Nephron (organoid): ENCODE measurements around the gene U2AF2.

Experiments used
- H3K27ac Mint-ChIP-seq, 3 experiments: 2 replicates each; pipeline ENCODE4 v1.8.0; 2020; ENCODE audit warnings: mixed read lengths in 3 of 3, mild to moderate bottlenecking in 2 of 3, moderate library complexity in 1 of 3
- H3K27me3 Mint-ChIP-seq: 2 replicates; pipeline ENCODE4 v1.8.0; 2021; ENCODE audit warnings: low read depth, mild to moderate bottlenecking, moderate library complexity, mixed read lengths
- H3K36me3 Mint-ChIP-seq: 2 replicates; pipeline ENCODE4 v1.8.0; 2020; ENCODE audit warnings: low read depth, mixed read lengths
- H3K4me1 Mint-ChIP-seq: 2 replicates; pipeline ENCODE4 v1.8.0; 2020; ENCODE audit warnings: mixed read lengths
- H3K4me3 Mint-ChIP-seq, 3 experiments: 2 replicates each; pipeline ENCODE4 v1.8.0; 2020; ENCODE audit warnings: mild to moderate bottlenecking in 3 of 3, mixed read lengths in 3 of 3, moderate library complexity in 2 of 3
- H3K9me3 Mint-ChIP-seq: 2 replicates; pipeline ENCODE4 v1.8.0; 2020; ENCODE audit warnings: mixed read lengths
- CTCF ChIP-seq, 3 experiments: fragments of 200-600 bp; sonication (generic); IDR thresholded peaks; one replicate each; pipeline ENCODE4 v1.5.0; 2021; ENCODE audit warnings: antibody characterized with exemption in 3 of 3; ENCODE audit not compliant: unreplicated experiment in 3 of 3

The U2AF2 gene

GRCh38 chr19:55632463-55632834, 22.4 kb upstream of the U2AF2 start:
- Mint-ChIP-seq H3K27ac (peak overlapping the region; percentile 17 to 79 (median 71)), H3K4me1 (peaks cover 37% of the 10 kb centered on the region), H3K4me3 (peak overlapping the region; percentile 47 to 74 (median 49)), H3K36me3 (no peaks in the 10 kb centered on the region), H3K27me3 (peaks cover 3% of the 10 kb centered on the region), H3K9me3 (no peaks in the 10 kb centered on the region)
- peak; percentile 84 to 91 (median 87) for TF ChIP-seq CTCF (IDR thresholded peaks at IDR 0.05; ENCODE audit: unreplicated experiment in 3 of 3)

- peaks cover 45% of the 10 kb centered on the region for H3K4me1 Mint-ChIP-seq
- H3K36me3 Mint-ChIP-seq, result peaks cover 5% of the 10 kb centered on the region
- peak overlapping the region in 2 of 3 experiments; percentile 64 to 99 for H3K4me3 Mint-ChIP-seq
- no peaks in the 10 kb centered on the region for H3K9me3 Mint-ChIP-seq
- H3K27ac Mint-ChIP-seq, result no peak overlapping the region
- no peak for TF ChIP-seq CTCF (IDR thresholded peaks at IDR 0.05; ENCODE audit: unreplicated experiment in 3 of 3)
- H3K27me3 Mint-ChIP-seq, result peaks cover 3% of the 10 kb centered on the region
These were observed 21.0 kb upstream of the U2AF2 start for GRCh38 chr19:55633861-55634260.

- Mint-ChIP-seq H3K4me3 (peak overlapping the region; percentile 96 to 99 (median 96)), H3K27ac (peak overlapping the region; percentile 92 to 96 (median 96)), H3K9me3 (no peaks in the 10 kb centered on the region), H3K36me3 (peaks cover 8% of the 10 kb centered on the region), H3K4me1 (peaks cover 51% of the 10 kb centered on the region), H3K27me3 (peaks cover 3% of the 10 kb centered on the region)
- no peak for TF ChIP-seq CTCF (IDR thresholded peaks at IDR 0.05; ENCODE audit: unreplicated experiment in 3 of 3)
These were observed 19.5 kb upstream of the U2AF2 start for GRCh38 chr19:55635334-55635717.

GRCh38 chr19:55635856-55636440, 18.9 kb upstream of the U2AF2 start:
- Mint-ChIP-seq H3K36me3 (peaks cover 8% of the 10 kb centered on the region), H3K4me1 (peaks cover 54% of the 10 kb centered on the region), H3K4me3 (peak overlapping the region; percentile 96 to 99 (median 96)), H3K27ac (peak overlapping the region; percentile 49 to 96 (median 92)), H3K27me3 (peaks cover 3% of the 10 kb centered on the region), H3K9me3 (no peaks in the 10 kb centered on the region)
- TF ChIP-seq CTCF (IDR thresholded peaks at IDR 0.05; ENCODE audit: unreplicated experiment in 3 of 3), result no peak

- peaks cover 3% of the 10 kb centered on the region for H3K27me3 Mint-ChIP-seq
- H3K36me3 Mint-ChIP-seq, result peaks cover 8% of the 10 kb centered on the region
- peak overlapping the region; percentile 49 to 96 (median 92) for H3K27ac Mint-ChIP-seq
- H3K4me1 Mint-ChIP-seq, result peaks cover 57% of the 10 kb centered on the region
- no peak for TF ChIP-seq CTCF (IDR thresholded peaks at IDR 0.05; ENCODE audit: unreplicated experiment in 3 of 3)
- peak overlapping the region; percentile 96 to 99 (median 96) for H3K4me3 Mint-ChIP-seq
- H3K9me3 Mint-ChIP-seq, result no peaks in the 10 kb centered on the region
These were observed 18.1 kb upstream of the U2AF2 start for GRCh38 chr19:55636723-55637122.

GRCh38 chr19:55637534-55637933, 17.3 kb upstream of the U2AF2 start:
- peak overlapping the region; percentile 96 to 99 (median 96) for H3K4me3 Mint-ChIP-seq
- TF ChIP-seq CTCF (IDR thresholded peaks at IDR 0.05; ENCODE audit: unreplicated experiment in 3 of 3), result no peak

More at GRCh38 chr19:55637534-55637933, 17.3 kb upstream of the U2AF2 start:
- Mint-ChIP-seq H3K4me1 (peaks cover 58% of the 10 kb centered on the region), H3K27ac (peak overlapping the region; percentile 81 to 85 (median 82)), H3K27me3 (peaks cover 3% of the 10 kb centered on the region), H3K36me3 (peaks cover 8% of the 10 kb centered on the region), H3K9me3 (no peaks in the 10 kb centered on the region)
